Measurements from ENCODE around the gene PALD1.

The PALD1 gene

DNA sequence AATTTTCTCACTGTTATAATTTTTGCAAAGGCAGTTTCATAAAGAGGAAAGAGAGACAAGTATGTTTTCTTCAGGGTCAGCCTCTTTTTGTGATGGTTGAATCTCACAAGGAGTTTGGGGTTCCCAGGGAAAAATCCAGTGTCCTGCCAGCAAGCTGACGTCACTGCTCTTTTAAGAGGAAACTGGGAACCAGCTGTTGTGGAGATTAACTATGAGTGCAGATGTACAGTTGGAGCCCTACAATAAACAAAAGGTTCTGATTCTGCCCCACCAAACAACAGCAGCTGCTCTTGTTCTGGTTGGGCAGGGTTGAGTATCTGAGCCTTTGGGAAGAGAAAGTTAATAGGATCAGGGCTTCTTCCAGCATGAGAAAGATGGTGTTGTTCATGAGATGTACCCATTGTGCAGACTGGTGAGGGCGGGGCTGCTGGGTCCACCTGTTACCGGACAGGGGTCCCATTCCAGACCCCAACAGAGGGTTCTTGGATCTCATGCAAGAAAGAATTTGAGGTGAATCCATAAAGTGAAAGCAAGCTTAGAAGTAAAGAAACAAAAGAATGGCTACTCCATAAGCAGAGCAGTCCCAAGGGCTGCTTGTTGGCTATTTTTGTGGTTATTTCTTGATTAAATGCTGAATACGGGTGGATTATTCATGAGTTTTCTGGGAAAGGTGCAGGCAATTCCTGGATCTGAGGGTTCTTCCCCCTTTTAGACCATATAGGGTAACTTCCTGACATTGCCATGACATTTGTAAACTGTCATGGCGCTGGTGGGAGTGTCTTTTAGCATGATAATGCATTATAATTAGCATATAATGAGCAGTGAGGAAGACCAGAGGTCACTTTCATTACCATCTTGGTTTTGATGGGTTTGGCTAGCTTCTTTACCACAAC, 111.4 kb downstream of the PALD1 start:
- DNase-seq (ENCODE audit: low spot score), result no peak

DNA sequence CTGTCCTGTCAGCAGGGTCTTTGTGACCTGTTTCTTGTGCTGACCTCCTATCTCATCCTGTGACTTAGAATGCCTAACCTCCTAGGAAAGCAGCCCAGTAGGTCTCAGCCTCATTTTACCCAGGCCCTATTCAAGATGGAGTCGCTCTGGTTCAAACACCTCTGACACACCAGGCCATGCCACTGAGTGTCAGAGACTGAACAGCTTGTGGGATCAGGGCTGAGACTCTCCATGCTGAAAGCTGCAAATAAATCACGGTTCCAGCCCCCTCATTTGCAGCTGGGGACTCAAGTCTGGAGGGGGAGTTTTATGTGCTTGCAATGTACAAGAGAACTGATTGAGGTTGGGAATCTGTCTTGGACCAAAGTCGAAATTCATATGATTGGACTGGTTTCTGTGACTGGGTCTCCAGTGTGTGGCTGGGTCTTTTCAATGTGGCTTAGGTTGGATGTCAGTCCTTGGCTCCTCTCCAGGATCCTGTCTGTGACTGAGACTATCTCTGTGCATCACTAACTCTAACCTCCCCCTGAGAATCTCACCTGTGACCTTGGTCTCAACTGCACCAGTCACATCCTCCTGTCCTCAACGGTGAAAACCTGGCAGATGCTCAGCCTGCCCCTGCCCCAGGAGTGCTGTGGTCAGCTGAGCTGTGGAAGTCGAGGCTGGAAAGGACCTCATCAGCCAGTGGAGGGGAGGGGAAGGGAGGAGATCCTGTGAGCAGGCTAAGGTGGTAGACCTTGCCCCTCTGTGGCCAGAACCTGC, 112.3 kb downstream of the PALD1 start:
- no peak for DNase-seq (ENCODE audit: low spot score)

DNA sequence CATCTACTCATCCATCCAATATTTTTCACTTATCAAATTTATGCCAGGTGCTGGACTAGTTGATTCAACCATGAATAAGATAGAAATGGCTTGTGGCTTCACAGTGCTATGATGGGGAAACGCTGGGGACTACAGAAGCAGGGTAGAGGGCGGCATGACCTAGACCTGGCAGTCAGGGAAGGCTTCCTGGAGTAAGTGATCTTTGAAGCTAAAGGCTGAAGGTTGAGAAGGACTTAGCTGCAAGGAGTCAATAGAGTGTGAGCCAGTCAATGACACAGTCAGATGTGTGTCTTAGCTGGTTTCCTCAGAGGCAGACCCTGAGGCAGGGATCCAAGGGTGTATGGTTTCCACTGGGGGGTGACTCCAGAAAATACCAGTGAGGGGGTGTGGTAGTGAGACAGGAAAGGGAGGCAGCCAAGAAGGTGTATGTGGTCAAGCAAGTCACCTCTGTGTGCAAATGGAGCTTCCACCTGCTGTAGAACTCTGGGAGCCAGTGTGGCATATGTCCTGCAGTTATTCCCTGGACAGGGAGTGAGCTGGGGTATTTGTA, 113.7 kb downstream of the PALD1 start:
- DNase-seq (ENCODE audit: low spot score), result no peak

DNA sequence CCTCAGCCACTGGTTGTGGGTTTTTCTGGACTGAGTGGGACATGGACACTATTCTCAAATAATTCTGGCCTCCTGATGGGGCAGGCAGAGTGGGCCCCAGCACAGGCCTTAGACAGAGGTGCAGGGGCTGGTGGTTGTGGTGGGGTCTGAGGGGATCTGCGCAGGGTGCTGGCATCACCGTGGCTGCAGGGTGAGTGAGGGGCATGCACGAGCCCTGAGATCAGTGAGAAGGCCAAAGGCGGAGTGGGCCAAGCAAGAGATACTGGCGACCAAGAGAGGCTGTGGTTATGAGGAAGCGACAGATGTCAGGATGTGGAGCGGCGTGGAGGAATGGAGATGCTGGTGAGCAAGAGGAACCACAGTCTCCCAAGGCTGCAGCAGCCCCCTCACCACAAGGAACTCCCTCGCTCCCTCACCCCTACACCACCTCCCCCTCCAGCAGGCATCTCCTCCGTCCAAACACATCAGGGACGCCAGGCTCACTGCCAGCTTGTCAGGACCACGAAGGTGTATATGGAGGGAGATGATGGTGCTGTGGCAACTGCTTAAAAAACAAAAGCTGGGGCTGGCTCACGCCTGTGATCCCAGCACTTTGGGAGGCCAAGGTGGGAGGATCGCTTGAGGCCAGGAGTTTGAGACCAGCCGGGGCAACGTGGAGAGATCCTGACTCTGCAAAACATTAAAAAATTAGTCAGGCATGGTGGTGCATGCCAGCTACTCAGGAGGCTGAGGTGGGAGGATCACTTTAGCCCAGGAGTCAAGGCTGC, 114.4 kb downstream of the PALD1 start:
- no peak for DNase-seq (ENCODE audit: low spot score)

DNA sequence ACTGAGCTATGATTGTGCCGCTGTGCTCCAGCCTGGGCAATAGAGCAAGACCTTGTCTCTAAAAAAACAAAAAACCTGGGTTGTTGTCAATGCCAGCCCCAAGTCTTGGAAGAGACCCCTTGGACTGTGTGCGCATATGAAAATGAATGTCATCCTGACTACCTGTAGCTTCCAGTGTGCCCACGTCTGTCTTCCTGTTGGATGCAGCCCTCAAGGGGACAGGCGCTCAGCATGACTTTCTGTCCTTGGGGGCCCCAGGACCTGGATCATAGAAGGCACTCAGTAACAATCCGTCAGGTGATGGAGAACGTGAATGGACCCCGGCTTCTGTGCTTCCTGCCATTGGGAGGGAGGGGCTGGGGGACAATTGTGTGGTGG, 114.9 kb downstream of the PALD1 start:
- DNase-seq (ENCODE audit: low spot score), result no peak

DNA sequence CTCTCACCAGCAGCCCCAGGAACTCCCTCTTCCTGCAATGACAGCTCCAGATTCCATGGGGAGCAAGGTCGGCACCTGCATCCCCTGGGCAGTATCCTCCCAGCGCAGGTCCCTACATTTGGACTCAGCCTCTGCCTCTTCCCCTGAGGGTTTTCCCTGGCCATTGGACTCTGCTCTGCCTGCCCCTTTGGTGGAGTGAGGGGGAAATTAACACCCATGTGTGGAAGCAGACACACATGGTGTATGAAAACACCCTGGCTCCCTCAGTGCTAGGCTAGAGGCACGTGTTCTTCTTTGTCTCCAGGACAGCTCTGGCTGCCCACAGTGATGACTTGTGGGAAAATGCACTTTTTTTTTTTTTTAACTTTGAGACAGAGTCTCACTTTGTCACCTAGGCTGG, 115.6 kb downstream of the PALD1 start:
- DNase-seq (ENCODE audit: low spot score), result no peak

DNA sequence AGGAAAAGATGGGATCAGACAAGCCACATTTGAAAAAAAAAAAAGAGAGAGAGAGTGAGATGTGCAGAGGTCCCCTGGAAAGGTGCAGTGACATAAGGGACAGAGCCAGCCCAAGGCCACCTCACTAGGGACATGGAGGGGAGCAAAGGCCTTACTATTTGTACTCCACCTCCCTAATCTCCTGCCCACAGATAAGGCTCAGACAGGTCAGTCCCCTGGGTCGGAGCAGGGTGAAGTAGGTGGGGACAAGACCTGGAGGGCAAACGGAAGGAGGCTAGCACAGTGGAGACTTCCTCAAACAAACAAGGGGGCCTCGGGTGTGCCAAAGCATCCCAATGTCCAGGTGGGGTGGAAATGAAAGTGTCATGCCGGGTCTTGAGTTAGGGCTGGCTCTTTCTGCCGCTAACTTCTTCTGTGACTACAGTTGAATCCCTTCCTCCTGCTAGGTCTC, 117.0 kb downstream of the PALD1 start:
- no peak for DNase-seq (ENCODE audit: low spot score)

DNA sequence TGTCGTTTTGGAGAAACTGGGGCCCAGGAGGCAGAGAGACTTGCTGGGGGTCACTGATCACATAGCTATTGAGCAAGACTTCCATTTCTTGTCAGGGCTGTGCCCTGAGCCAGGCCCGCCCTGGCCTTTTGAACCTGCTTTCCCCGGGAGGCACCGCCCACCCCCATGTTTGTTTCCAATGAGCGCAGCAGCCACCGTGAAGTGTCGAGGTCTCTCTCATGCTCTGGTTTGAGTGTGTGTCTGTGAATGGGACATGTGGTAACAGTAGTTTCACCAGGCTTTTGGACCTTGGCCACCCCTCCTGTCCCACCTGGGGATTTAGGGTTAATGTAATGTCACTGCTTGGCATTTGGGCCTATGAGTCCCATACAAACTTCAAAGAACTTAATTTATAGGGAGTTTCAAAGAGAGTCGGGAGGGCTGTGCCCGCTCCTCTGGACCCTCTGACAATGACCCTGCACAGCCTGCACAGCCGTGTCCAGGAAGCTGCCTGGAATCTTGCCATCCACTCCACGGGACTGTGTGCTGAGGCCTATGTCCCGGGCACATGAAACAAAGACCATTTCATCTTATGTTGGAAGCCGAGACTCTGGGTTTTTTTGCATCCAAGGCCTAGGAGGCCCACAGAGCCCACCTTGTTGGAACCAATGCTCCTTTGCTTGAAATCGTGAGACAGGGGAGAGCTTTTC, 117.7 kb downstream of the PALD1 start:
- no peak for DNase-seq (ENCODE audit: low spot score)

DNA sequence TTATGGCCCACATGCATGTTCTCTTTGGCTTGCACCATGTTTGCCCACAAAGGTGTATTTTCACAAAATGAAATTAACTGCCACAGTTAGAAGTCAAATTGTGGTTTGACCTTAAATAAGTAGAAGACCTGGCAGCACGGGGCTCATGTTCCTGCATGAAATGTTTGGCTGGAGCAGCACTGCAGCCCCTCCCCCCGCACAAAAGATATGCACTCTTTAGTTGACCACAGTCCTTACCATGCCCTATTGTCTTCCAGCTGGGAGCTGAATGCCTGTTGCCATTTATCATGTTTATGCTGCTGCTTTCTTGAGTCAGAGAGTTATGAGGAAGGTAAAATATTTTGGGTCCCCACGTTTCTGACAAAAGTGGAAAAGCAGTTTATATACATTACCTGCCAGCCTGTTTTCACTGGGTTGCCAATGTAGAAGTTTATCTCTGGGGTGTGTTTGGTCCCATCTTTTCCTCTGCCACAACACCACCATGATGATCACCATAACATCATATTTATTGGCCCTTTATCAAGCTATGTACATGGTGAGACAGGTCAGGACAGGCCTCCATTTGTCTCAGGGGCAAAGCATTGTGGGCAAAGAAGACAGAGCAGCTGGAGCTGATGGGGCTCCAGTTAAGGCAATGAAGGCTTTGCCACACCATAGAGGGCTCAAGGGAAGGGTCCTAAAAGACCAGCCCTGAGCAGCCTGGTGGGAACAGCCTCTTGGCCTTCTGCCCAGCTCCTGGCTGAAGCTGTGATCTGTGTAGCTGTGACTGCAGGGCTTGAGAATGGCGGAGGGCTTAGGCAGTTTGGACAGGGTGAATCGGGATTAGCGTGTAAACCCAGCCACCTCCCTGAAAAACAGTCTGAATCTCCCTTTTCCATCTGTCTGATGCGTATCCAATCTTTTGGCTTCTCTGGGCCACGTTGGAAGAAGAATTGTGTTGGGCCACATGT, 118.6 kb downstream of the PALD1 start:
- no peak for DNase-seq (ENCODE audit: low spot score)

DNA sequence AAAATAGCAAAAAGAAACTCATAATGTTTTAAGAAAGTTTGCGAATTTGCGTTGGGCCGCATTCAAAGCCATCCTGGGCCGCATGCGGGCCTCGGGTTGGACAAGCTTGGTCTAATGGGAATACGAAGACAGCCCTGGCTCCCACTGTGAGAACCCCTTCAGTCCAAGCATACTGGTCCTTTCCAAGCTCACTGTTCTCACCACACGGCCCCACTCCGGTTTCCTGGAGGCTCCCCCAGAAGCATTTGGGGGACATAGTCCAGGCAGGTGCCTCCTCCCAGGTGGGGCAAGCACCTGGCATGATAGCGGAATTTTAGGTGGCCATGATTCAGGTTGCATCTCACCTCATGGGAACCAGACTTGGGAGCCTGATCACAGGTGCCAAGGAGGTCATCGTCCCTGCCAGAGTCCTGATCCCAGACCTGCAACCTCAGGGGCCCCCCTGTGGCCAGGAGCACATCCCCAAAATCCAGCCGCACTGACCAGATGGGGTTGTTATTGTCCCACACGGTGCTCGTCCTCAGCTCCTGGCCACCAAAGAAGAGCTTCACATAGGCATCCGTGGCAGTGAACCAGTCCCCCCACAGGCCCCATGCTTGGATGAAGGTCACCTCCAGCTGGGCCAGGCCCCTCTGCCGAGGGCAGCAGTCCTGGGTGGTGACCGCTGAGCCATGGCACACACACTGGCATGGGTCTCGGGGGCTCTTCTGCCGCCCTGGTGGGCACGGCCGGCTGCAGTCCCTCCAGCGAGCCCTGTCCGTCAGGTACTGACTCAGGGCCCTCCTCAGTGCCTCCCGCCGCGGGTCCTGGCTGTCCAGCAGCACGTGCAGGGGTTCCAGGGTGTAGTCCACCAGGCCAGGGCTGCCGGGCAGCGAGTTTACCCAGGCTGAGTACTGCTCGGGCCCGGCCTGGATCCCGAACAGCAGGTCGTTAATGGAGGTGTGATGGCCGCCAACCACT, 119.6 kb downstream of the PALD1 start:
- no peak for DNase-seq (ENCODE audit: low spot score)

DNA sequence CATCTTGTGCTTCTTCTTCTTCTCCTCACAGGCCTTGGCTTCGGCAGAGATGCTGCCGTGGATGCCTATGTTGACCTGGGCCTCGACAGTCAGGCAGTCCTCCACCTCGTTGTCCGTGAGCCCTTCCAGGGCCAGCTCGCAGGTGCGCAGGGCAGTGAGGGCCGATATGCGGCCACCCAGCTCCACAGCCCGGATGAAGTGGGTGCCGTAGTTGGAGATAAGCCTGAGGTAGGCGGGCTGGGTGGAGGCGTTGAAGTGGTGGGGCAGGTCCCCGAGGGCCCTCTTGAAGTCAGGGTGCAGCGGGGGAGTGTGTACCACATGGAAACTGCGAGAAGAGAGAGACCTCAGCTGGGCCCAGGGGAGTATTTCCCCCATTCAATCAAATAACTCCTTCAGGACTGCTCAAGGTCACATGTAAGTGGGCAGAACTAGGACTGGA, 120.3 kb downstream of the PALD1 start:
- no peak for DNase-seq (ENCODE audit: low spot score)

DNA sequence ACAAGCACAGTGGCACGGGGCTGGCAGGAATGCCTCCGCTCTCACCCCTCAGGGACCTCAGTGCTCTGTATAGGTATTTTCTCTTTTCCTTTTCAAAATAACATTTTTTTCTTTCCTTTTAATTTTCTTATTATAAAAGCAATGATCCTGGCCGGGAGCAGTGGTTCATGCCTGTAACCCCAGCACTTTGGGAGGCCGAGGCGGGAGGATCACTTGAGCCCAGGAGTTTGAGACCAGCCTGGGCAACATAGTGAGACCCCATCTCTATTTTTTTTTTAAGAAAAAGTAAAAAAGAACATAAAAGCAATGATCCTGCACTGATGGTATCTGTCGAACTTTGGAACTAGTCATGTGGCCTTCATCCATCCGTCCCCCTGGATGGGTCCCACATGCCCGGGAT, 120.8 kb downstream of the PALD1 start:
- no peak for DNase-seq (ENCODE audit: low spot score)

DNA sequence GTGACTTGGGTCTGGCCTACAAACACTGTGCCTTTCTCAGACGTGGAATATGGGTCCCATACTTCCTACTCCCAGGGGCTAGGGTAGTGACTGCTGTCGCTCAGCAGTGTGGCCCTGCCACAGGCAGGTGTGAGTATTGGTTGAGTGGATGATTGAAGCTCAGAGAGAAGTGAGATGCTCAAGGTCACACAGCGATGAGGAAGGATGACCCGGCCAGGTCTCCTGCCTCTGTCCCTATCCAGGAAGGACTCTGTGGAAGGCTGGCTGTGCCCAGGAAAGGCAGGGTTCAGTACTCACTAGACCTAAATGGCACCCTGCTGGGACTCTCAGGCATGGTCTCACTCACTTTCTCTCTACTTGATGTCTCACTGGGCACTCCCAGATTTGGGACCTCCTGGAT, 121.2 kb downstream of the PALD1 start:
- no peak for DNase-seq (ENCODE audit: low spot score)

DNA sequence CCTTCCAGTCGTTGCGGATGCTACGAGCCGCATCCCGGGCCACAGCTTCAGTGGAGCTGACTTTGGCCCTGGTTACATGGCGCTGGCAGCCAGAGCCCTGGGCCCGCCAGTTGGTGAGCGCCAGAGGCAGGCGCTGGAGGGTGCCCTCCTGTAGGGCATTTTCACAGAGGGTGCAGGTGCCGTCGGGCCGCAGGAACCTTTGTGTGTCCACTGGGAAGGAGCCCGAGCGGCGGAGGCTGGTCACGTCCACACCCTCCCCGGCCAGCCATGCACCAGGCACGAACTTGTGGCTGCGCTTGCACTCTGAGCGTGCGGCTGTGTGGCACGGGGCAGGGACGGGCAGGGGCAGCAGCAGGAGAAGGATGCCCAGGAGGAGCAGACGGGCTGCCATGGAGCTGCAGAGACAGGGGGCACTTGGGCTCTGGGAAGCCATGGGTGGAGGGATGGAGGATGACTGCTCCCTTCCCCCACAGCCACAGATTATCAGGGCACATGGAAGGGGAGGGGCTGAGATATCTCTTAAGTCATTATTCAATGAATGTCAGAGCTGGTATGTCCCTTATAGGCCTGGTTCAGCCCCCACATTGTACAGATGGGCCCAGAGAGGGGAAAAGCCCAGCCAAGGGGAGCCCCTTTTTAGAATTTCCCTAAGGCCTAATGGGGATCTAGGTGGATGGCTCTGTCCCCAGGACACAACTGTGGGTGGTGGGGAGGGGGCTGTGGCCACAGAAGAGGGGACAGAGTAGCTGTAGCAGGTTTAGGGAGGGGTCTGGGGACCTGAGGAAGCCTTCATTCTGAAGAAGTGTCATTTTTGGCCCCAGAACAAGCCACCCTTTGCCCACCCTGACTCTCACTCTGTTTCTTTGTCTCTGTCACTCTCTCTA, 122.2 kb downstream of the PALD1 start:
- DNase-seq (ENCODE audit: low spot score), result no peak

DNA sequence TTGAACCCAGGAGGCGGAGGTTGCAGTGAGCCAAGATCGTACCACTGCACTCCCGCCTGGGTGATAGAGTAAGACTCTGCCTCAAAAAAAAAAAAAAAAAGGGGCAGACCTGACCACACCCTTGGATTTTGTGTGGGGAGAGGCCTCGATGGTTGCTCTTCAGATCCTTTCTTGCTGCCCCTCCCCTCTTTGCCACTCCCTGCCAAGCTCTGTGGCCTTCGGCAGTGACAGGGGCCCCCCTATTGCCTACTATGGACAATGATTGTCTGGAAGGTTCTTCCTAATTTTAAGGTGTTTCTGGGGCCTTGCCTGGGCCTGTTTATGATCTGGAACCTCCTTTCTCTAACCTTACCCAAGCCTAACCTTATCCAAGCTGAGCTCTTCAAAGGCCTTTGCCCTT, 123.2 kb downstream of the PALD1 start:
- DNase-seq (ENCODE audit: low spot score), result no peak

DNA sequence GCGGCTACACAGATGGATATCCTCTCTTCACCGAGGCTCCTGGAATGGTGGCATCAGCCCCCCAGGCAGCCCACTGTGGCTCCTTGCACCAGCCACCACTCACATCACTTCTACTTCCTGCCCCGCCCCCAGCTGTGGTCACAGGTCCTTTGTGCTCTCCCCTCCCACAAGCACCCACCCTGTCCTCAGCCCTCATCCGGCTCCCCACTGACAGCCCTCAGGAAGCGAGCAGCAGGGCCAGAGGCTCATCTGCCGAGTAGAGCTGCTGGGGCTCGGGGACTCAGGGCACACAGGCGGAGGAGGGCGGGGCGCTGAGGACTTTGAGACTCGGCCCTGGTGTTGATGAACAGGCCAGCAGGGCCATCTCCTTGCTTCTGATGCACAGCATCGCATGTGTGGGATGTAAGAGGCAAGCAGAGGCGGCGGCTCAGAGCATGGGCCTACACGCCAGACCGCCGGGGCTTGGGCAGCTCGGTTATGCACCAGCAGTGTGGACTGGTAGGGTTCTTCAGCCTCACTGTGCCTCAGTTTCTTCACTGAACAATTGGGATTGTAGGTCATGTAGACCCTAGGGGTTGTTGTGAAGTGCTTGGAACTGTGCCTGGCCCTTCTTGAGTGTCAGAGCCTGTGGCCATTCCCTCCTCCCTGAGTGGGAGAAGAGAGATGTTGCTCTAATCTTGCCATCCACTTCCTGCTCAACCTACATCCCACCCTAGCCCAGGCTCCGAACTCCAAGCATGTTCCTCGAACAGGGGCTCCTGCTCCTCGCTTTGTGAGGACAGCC, 124.3 kb downstream of the PALD1 start, which contains the start of gene PRF1:
PRF1 (minus strand) TSS at position 77 of the 784 bp plus-strand sequence. CDS start 1,839 bp downstream, outside the sequence.
- DNase-seq (ENCODE audit: low spot score), result no peak

DNA sequence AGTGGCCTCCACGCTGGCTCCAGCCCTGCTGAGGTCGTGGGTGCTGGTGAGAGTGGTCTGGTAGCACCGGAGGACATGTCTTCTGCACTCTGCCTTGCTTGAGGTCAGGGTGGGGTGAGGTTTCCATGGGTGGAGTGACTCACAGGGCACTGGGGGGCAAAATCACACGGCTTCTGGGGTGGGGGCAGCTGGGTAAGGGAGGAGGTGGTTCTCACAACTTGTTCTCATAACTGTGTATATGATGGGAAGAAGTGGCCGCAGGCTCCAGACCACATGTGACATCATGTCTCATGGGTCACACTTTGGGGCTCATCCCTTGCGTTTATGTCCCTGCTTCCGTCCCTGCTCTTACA, 124.9 kb downstream of the PALD1 start:
- DNase-seq (ENCODE audit: low spot score), result no peak
